Medulla oblongata (tissue), 1 donor: ENCODE measurements around the gene RFLNA.
A peak's percentile ranks its signal among the peaks of the same experiment; 100 is the strongest.
"Not testable (repeated sequence)": the region's sequence is repeated elsewhere in the genome, so short reads cannot be mapped to it uniquely, and the experiment has no call there.

ENCODE experiments used
- DNase-seq: peaks from one replicate; pipeline ENCODE4 v3.0.0-alpha.2; 2015; ENCODE audit errors: extremely low spot score

The RFLNA gene

GRCh38 chr12:124282287-124282686, 12.6 kb upstream of the RFLNA start:
- DNase-seq = no peak

- DNase-seq = no peak
These were observed 11.6 kb upstream of the RFLNA start for GRCh38 chr12:124283326-124283725.

GRCh38 chr12:124284368-124284767, 10.5 kb upstream of the RFLNA start:
- DNase-seq = no peak

- DNase-seq = peak; percentile 54
These were observed 8.5 kb upstream of the RFLNA start for GRCh38 chr12:124286414-124286813.

GRCh38 chr12:124286971-124287370, 7.9 kb upstream of the RFLNA start:
- no peak for DNase-seq

GRCh38 chr12:124289634-124290600, 5.0 kb upstream of the RFLNA start:
- DNase-seq = peak; percentile 60

GRCh38 chr12:124292385-124292784, 2.5 kb upstream of the RFLNA start:
- DNase-seq = no peak

- no peak for DNase-seq
These were observed 1.4 kb upstream of the RFLNA start for GRCh38 chr12:124293286-124294003.

GRCh38 chr12:124295431-124296058, 652 bp downstream of the RFLNA start:
- no peak for DNase-seq

GRCh38 chr12:124296295-124296915, 1.5 kb downstream of the RFLNA start:
- no peak for DNase-seq

GRCh38 chr12:124296916-124297351, 2.0 kb downstream of the RFLNA start:
- no peak for DNase-seq

- DNase-seq = no peak
These were observed 2.5 kb downstream of the RFLNA start for GRCh38 chr12:124297389-124297788.

- DNase-seq = no peak
These were observed 3.0 kb downstream of the RFLNA start for GRCh38 chr12:124297856-124298255.

GRCh38 chr12:124298685-124299410, 4.0 kb downstream of the RFLNA start:
- no peak for DNase-seq

GRCh38 chr12:124299628-124300388, 4.9 kb downstream of the RFLNA start:
- DNase-seq = no peak

GRCh38 chr12:124300657-124301056, 5.8 kb downstream of the RFLNA start:
- DNase-seq = not testable (repeated sequence)

GRCh38 chr12:124301084-124301654, 6.3 kb downstream of the RFLNA start:
- DNase-seq = no peak

- DNase-seq = no peak
These were observed 7.4 kb downstream of the RFLNA start for GRCh38 chr12:124302241-124302806.

GRCh38 chr12:124302807-124303578, 8.1 kb downstream of the RFLNA start:
- no peak for DNase-seq
